HepG2 (cell line): ENCODE measurements around the gene C1QTNF12. TPM values are rescaled to one million over a fixed set of nuclear protein-coding genes. Genes with fewer than 3 reads are reported as not detected.

ENCODE experiments used
- ATAC-seq: fragments of 200-7000 bp; cut with Tn5 transposase; 3 replicates; pipeline ENCODE4 v1.9.1; 2020; ENCODE audit warnings: mild to moderate bottlenecking, moderate library complexity
- BruUV-seq: library from RNA; stranded (reverse); fragments of 400-500 nt; replicated peaks from 2 replicates; lab custom pipeline; 2021; lab: Mats Ljungman, UMichigan
- CTCF ChIA-PET: fragments of 300-600 bp; formaldehyde crosslinking; extraction: SDS; loops from one replicate; lab custom pipeline; 2021; ENCODE audit warnings: low total read pairs, inconsistent platforms, low intra/inter-chr PET ratio; lab: Yijun Ruan, JAX
- POLR2A ChIA-PET: fragments of 350-600 bp; sonication (Branson Sonifier 250); formaldehyde crosslinking; loops from one replicate; lab custom pipeline; 2020; ENCODE audit warnings: antibody characterized with exemption, inconsistent platforms; lab: Yijun Ruan, JAX
- DNase-seq: peaks from one replicate; pipeline ENCODE4 v3.0.0-alpha.2; 2015; ENCODE audit warnings: low spot score
- FAIRE-seq: peaks from 3 replicates; lab custom pipeline; 2011; peaks lifted over from hg19 to GRCh38; lab: Jason Lieb, UNC
- H2AFZ ChIP-seq: one replicate; pipeline ENCODE4 v1.6.1; 2011; ENCODE audit warnings: low read length, inconsistent platforms
- H3K27ac ChIP-seq: fragments of 300-600 bp; 3 replicates; pipeline ENCODE4 v1.8.0; 2011; ENCODE audit warnings: mixed run types, mild to moderate bottlenecking, mixed read lengths, low read length, inconsistent platforms; ENCODE audit not compliant: insufficient read depth; ENCODE audit errors: extremely low read length
- H3K27me3 ChIP-seq, 2 experiments: fragments of 200-600 bp in 1 of 2; 2 replicates in 1 of 2; 3 replicates in 1 of 2; pipeline versions ENCODE4 v1.6.0 to v1.8.0; 2011; ENCODE audit warnings: low read length in 2 of 2, mild to moderate bottlenecking in 2 of 2, moderate library complexity in 2 of 2, inconsistent platforms in 1 of 2; ENCODE audit not compliant: insufficient read depth in 2 of 2, control insufficient read depth in 1 of 2
- H3K36me3 ChIP-seq, 2 experiments: fragments of 200-600 bp in 1 of 2; replicated peaks in 1 of 2; 2 replicates in 1 of 2; 3 replicates in 1 of 2; pipeline versions ENCODE4 v1.5.1 to v1.8.0; 2011; ENCODE audit warnings: low read length in 2 of 2, inconsistent platforms in 1 of 2; ENCODE audit not compliant: insufficient read depth in 2 of 2, control insufficient read depth in 1 of 2
- H3K4me1 ChIP-seq: 2 replicates; pipeline ENCODE4 v1.5.1; 2012; ENCODE audit warnings: low read length, inconsistent platforms; ENCODE audit not compliant: insufficient read depth
- H3K4me2 ChIP-seq: 2 replicates; pipeline ENCODE4 v1.6.0; 2011; ENCODE audit warnings: low read depth, low read length, inconsistent platforms
- H3K4me3 ChIP-seq, 3 experiments: fragments of 200-600 bp in 1 of 3; sonication (generic), shearing (Covaris generic) in 1 of 3; replicated peaks in 1 of 3; 2 replicates each; pipeline ENCODE4 v1.5.1; 2011 to 2016; ENCODE audit warnings: low read length in 3 of 3, inconsistent platforms in 2 of 3, low read depth in 2 of 3, mild to moderate bottlenecking in 2 of 3, control low read depth in 1 of 3, mixed read lengths in 1 of 3; ENCODE audit not compliant: insufficient read depth in 1 of 3
- H3K79me2 ChIP-seq: one replicate; pipeline ENCODE4 v1.6.1; 2011; ENCODE audit warnings: low read length, inconsistent platforms; ENCODE audit not compliant: insufficient read depth
- H3K9ac ChIP-seq: 2 replicates; pipeline ENCODE4 v1.6.0; 2011; ENCODE audit warnings: mild to moderate bottlenecking, low read depth, low read length, inconsistent platforms; ENCODE audit not compliant: insufficient read depth
- H3K9me3 ChIP-seq: 2 replicates; pipeline ENCODE4 v1.5.1; 2012; ENCODE audit warnings: mild to moderate bottlenecking, low read length
- H4K20me1 ChIP-seq: 2 replicates; pipeline ENCODE4 v1.6.0; 2011; ENCODE audit warnings: inconsistent platforms, mild to moderate bottlenecking, low read length, moderate library complexity; ENCODE audit not compliant: insufficient read depth
- DZIP1 ChIP-seq: sonication (generic); formaldehyde crosslinking; IDR thresholded peaks from 2 replicates; pipeline ENCODE4 v1.5.0; 2020; ENCODE audit warnings: mild to moderate bottlenecking, missing genetic modification reagents
- MTF2 ChIP-seq: sonication (generic); formaldehyde crosslinking; IDR thresholded peaks from 2 replicates; pipeline ENCODE4 v1.5.0; 2020; ENCODE audit warnings: missing genetic modification reagents, borderline replicate concordance
- NFYB ChIP-seq: sonication (generic); formaldehyde crosslinking; IDR thresholded peaks from 2 replicates; pipeline ENCODE4 v1.4.0; 2020; ENCODE audit warnings: missing genetic modification reagents
- SKIL ChIP-seq: sonication (generic); formaldehyde crosslinking; IDR thresholded peaks from 2 replicates; pipeline ENCODE4 v1.8.0; 2022; ENCODE audit warnings: missing genetic modification reagents, mild to moderate bottlenecking, moderate library complexity, borderline replicate concordance
- SMYD3 ChIP-seq: sonication (generic); formaldehyde crosslinking; IDR thresholded peaks from 2 replicates; pipeline ENCODE4 v1.8.1; 2023; ENCODE audit warnings: mild to moderate bottlenecking, missing genetic modification reagents
- SRSF1 ChIP-seq: fragments of 200-400 bp; formaldehyde crosslinking; optimal IDR thresholded peaks from 2 replicates; pipeline ENCODE3; 2017; ENCODE audit warnings: mild to moderate bottlenecking, low read depth, low read length, moderate library complexity
- SRSF4 ChIP-seq: fragments of 200-400 bp; formaldehyde crosslinking; IDR thresholded peaks from one replicate; pipeline ENCODE4 v1.6.1; 2018; ENCODE audit warnings: mild to moderate bottlenecking, low read depth, low read length, moderate library complexity; ENCODE audit not compliant: poor library complexity, severe bottlenecking
- ZBTB42 ChIP-seq: sonication (generic); formaldehyde crosslinking; IDR thresholded peaks from 2 replicates; pipeline ENCODE4 v1.5.0; 2020; ENCODE audit warnings: mild to moderate bottlenecking, missing genetic modification reagents
- ZNF33A ChIP-seq: sonication (generic); formaldehyde crosslinking; IDR thresholded peaks from 2 replicates; pipeline ENCODE4 v1.5.1; 2020; ENCODE audit warnings: missing genetic modification reagents, mild to moderate bottlenecking, moderate library complexity, borderline replicate concordance
- ZNF460 ChIP-seq: sonication (generic); formaldehyde crosslinking; IDR thresholded peaks from 2 replicates; pipeline ENCODE4 v1.5.1; 2020; ENCODE audit warnings: missing genetic modification reagents, mild to moderate bottlenecking, borderline replicate concordance
- ZNF850 ChIP-seq: sonication (generic); formaldehyde crosslinking; conservative IDR thresholded peaks from 2 replicates; pipeline ENCODE4 v1.9.0; 2021; ENCODE audit warnings: mild to moderate bottlenecking, missing genetic modification reagents
- ZSCAN9 ChIP-seq: IDR thresholded peaks from 2 replicates; pipeline ENCODE4 v1.6.1; 2016; ENCODE audit warnings: borderline replicate concordance
- ZXDC ChIP-seq: sonication (generic); formaldehyde crosslinking; IDR thresholded peaks from 2 replicates; pipeline ENCODE4 v1.5.0; 2020; ENCODE audit warnings: mild to moderate bottlenecking, missing genetic modification reagents
- WGBS: methylation state at CpG from one replicate; pipeline ENCODE4 v1.1.6; 2017; ENCODE audit warnings: low lambda C conversion rate; 5-methylcytosine and 5-hydroxymethylcytosine counted together
- in situ Hi-C: cut with HindIII; loops from 2 replicates; pipeline ENCODE4 v1.10.0; 2017; ENCODE audit warnings: low pct_unique_long_range_greater_than_20kb; ENCODE audit not compliant: extremely low pct_ligation_motif_present
- intact Hi-C: fragments of 100-400 bp; cut with micrococcal nuclease; formaldehyde crosslinking; loops from one replicate; pipeline ENCODE4 v1.10.0; 2022; ENCODE audit not compliant: unreplicated experiment
- polyA plus RNA-seq, 8 experiments: library from polyadenylated mRNA; depleted of rRNA in 3 of 8; stranded (reverse) in 7 of 8; unstranded in 1 of 8; fragments of >200 nt; fragmentation: Illumina TruSeq in 4 of 8; extraction: Trizol in 4 of 8; gene quantifications; 2 replicates each; pipeline versions ENCODE4 v1.2.1 to v1.2.3, GENCODE V29; 2011 to 2016; ENCODE audit warnings: low read depth in 4 of 8, missing spikeins in 1 of 8, mixed read lengths in 1 of 8; ENCODE audit not compliant: insufficient read depth in 1 of 8
- total RNA-seq, 5 experiments: library from RNA; depleted of rRNA; stranded (reverse); fragments of >200 nt; fragmentation: Illumina TruSeq; extraction: Trizol; gene quantifications; 2 replicates each; pipeline ENCODE4 v1.2.3, GENCODE V29; 2016; ENCODE audit warnings: low read depth in 1 of 5

The C1QTNF12 gene
- total and polyA plus RNA-seq, 2 of the 13 experiments (the other 11 are each of a cell fraction or from before 2014, with no cell fraction given), result 0.18 to 0.64 TPM

GRCh38 chr1:1205769-1206375, 40.6 kb downstream of the C1QTNF12 start (continued):
- TF ChIP-seq ZSCAN9, result no peak
- TF ChIP-seq ZBTB42 (CRISPR knock-in tag), result no peak
- no peak for TF ChIP-seq ZXDC (CRISPR knock-in tag)
- 0 out of 2 replicates have a peak, but pooled peaks have one; percentile 14 for TF ChIP-seq SKIL (CRISPR knock-in tag)
- TF ChIP-seq MTF2 (CRISPR knock-in tag), result no peak
- TF ChIP-seq, all 625 proteins: peak for 6

- FAIRE-seq (no peak), ATAC-seq (peak; percentile 5; the same call in 2 of the 3 replicates), DNase-seq (no peak)
- Histone ChIP-seq H3K4me3 (no peak overlapping the region), H3K79me2 (no peaks in the 10 kb centered on the region), H2AFZ (no peak overlapping the region), H3K27me3 (peaks cover 19 to 71% of the 10 kb centered on the region in 2 experiments; a peak in 4 of 5 replicates), H3K27ac (no peak overlapping the region), H3K9me3 (no peaks in the 10 kb centered on the region), H4K20me1 (no peaks in the 10 kb centered on the region), H3K36me3 (no peaks in the 10 kb centered on the region), H3K9ac (no peak overlapping the region), H3K4me2 (no peak overlapping the region), H3K4me1 (peaks cover 7% of the 10 kb centered on the region)
- in situ Hi-C loops (no loop called here), intact Hi-C loops (no loop called here)
- BruUV-seq, result no TSS peak
- CTCF ChIA-PET, result no interaction called here
- TF ChIP-seq ZNF33A (no peak), ZNF850 (CRISPR knock-in tag) (no peak), ZNF460 (CRISPR knock-in tag) (no peak), DZIP1 (CRISPR knock-in tag) (no peak), NFYB (CRISPR knock-in tag) (no peak), SRSF4 (no peak), SRSF1 (no peak), SMYD3 (no peak)
- POLR2A ChIA-PET, result no interaction called here
- WGBS, result no CpG with 5 or more reads among the region's 19 CpGs
Observed at GRCh38 chr1:1204998-1205768, 41.3 kb downstream of the C1QTNF12 start.
